Anterior cingulate cortex (tissue), 58 donors: ENCODE measurements around the gene OR2AG2.
"Not testable (repeated sequence)": the region's sequence is repeated elsewhere in the genome, so short reads cannot be mapped to it uniquely, and the experiment has no call there.

Source experiments
- DNase-seq, 58 donors: peaks; one replicate each; lab custom pipeline; 2025; lab: John Stamatoyannopoulos, UW

The OR2AG2 gene

GRCh38 chr11:6771926-6772893 is at the start of gene OR2AG2:
Gene OR2AG2, minus strand, starts transcription at chr11:6771976. Its CDS starts 3,019 bp downstream, at chr11:6768957.
- peak in 1 of 58 donors; percentile 4 for DNase-seq

GRCh38 chr11:6818967-6819366 is 47.2 kb upstream of the OR2AG2 start:
- no peak for DNase-seq

GRCh38 chr11:6817694-6818093 is 45.9 kb upstream of the OR2AG2 start:
- no peak for DNase-seq

GRCh38 chr11:6813656-6814055 is 41.9 kb upstream of the OR2AG2 start:
- DNase-seq = no peak

- peak in 3 of 58 donors; percentile 1 to 5 (median 3) for DNase-seq
Measured at GRCh38 chr11:6812390-6813005, 40.7 kb upstream of the OR2AG2 start.

- not testable (repeated sequence) for DNase-seq
Measured at GRCh38 chr11:6801075-6801474, 29.3 kb upstream of the OR2AG2 start.

- DNase-seq = no peak
Measured at GRCh38 chr11:6799402-6799801, 27.6 kb upstream of the OR2AG2 start, which contains the start of gene OR6A2. Gene OR6A2, minus strand, starts transcription at chr11:6799689. Its CDS starts 3,981 bp downstream, at chr11:6795708.

GRCh38 chr11:6794639-6795038 is 22.9 kb upstream of the OR2AG2 start:
- DNase-seq = no peak

- DNase-seq = no peak
Measured at GRCh38 chr11:6790546-6790945, 18.8 kb upstream of the OR2AG2 start.

- DNase-seq = no peak
Measured at GRCh38 chr11:6782720-6783119, 10.9 kb upstream of the OR2AG2 start, which contains the start of gene OR2AG1. Gene OR2AG1, plus strand, starts transcription at chr11:6783020. Its CDS starts 2,018 bp downstream, at chr11:6785038.

GRCh38 chr11:6780829-6781228 is 9.1 kb upstream of the OR2AG2 start:
- no peak for DNase-seq

- no peak for DNase-seq
Measured at GRCh38 chr11:6778518-6778917, 6.7 kb upstream of the OR2AG2 start.

GRCh38 chr11:6757373-6757967 is 14.3 kb downstream of the OR2AG2 start:
- DNase-seq = peak in 46 of 58 donors; percentile 3 to 68 (median 28)

- DNase-seq = no peak
Measured at GRCh38 chr11:6755953-6756347, 15.8 kb downstream of the OR2AG2 start.

- peak in 11 of 58 donors; percentile 2 to 23 (median 7) for DNase-seq
Measured at GRCh38 chr11:6755303-6755952, 16.3 kb downstream of the OR2AG2 start.

- no peak for DNase-seq
Measured at GRCh38 chr11:6747097-6747668, 24.6 kb downstream of the OR2AG2 start.

- DNase-seq = no peak
Measured at GRCh38 chr11:6746626-6747025, 25.1 kb downstream of the OR2AG2 start.

- DNase-seq = no peak
Measured at GRCh38 chr11:6746086-6746618, 25.6 kb downstream of the OR2AG2 start.

GRCh38 chr11:6745465-6746015 is 26.2 kb downstream of the OR2AG2 start:
- no peak for DNase-seq
